Stromal cell of bone marrow (primary cell): ENCODE data around the gene TRAFD1.

Source experiments
- DNase-seq: peaks from one replicate; pipeline ENCODE4 v3.0.0-alpha.2; 2012; ENCODE audit warnings: low read depth

Gene TRAFD1

GRCh38 chr12:112178796-112179195 is 53.4 kb downstream of the TRAFD1 start:
- no peak for DNase-seq

DNA sequence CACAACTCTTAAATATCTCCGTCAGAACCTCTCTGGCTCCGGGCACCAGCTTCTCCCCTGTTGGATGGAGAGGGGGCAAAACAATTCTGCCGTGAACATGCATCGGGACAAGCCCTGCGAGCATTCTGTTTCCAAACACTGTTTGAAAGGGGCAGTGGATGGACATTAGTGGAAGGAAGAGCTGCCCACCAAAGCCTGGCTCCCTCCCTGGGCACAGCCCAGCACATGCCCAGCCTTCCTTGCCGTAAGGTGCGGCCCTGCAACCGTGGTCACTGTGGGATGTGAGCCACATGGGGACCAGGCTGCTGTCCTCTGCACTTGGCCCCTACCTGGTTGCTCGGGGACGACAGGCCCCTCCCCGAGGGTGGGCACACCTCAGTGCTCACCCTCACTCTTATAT is 54.0 kb downstream of the TRAFD1 start:
- DNase-seq, result no peak

DNA sequence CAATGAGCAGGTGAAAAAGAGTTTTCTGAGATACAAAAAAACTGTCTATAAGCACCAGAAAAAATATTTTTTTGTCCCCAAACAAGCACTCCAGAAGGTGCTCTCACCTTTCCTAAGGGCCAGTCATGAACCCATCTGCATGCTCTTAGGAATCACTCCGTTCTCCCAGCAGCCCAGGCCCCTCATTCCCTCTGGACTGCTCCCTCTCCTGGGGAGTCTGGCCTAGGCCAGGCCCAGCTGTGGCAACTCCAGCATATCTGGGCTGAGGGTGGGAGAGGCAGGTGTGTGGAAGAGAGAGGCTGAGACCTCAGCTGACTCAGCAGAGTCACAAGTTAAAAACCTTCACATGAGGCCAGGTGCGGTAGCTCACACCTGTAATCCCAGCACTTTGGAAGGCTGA is 54.6 kb downstream of the TRAFD1 start:
- no peak for DNase-seq

GRCh38 chr12:112180422-112180821 is 55.1 kb downstream of the TRAFD1 start:
- DNase-seq, result no peak

- no peak for DNase-seq
Measured at GRCh38 chr12:112182499-112182898, 57.1 kb downstream of the TRAFD1 start.

GRCh38 chr12:112183141-112184021 is 58.0 kb downstream of the TRAFD1 start:
- peak; percentile 3 for DNase-seq

GRCh38 chr12:112184056-112184887 is 58.9 kb downstream of the TRAFD1 start:
- DNase-seq, result no peak

- no peak for DNase-seq
Measured at GRCh38 chr12:112185093-112185923, 59.9 kb downstream of the TRAFD1 start.

DNA sequence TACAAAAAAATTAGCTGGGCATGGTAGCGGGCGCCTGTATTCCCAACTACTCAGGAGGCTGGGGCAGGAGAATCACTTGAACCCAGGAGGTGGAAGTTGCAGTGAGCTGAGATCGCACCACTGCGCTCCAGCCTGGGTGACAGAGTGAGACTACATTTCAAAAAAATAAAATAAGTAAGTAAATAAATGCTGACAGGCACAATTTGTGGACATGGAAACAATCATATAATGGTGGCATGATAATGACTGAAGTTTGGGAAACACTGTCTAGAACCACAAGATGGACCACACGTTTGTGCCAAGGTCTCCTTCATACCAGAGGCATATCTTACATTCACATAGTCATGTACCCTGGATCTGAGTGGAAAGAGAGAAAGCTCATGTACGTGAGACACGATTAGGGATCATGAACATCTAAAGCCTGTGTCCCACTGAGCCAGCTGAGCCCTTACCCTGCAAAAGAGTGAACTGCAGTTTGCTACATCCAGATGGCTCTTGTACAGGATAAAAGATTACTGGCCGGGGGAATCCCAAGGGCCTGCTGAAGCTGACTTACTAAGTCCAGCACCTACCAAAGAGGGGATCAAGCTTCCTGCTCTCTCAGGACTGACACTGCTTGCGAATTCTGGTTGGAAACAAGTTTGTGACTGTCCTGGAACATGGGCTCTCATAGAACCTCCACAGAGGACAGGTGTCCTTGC is 62.9 kb downstream of the TRAFD1 start:
- DNase-seq, result no peak

DNA sequence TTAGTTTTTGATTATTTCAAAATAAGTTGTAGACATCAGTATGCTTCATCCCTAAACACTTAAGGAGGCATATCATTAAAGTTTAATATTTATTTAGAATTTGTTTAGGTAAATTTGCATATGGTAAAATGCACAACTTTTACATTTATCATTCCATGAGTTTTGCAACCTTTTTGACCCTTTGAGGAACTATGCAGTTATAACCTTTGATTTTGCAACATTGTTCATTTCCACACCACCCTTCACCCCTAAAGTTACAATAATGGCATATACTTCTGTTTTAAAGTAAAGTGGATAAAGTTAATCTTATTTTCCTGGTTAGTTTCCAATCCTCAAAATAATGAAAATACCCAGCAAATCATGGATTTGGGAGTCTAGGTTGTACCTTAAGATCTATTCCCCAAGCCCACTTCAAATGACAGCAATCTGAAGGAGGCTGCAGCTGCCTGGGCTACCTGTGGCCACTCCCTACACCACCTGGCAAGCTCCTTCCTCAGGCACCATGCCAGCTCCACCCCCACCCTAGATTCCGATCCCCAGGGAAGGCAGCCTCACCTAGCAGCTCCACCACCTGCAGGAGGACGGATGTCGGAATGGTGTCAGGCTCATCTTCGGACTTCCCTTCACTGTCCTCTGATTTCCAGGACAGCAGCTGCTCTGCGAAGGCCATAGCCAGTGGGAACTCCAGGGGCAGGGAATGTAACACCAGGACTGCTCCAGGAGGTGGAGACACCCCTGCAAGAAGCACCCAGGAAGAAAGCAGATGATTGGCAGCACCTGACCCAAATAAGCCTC is 65.1 kb downstream of the TRAFD1 start:
- no peak for DNase-seq

DNA sequence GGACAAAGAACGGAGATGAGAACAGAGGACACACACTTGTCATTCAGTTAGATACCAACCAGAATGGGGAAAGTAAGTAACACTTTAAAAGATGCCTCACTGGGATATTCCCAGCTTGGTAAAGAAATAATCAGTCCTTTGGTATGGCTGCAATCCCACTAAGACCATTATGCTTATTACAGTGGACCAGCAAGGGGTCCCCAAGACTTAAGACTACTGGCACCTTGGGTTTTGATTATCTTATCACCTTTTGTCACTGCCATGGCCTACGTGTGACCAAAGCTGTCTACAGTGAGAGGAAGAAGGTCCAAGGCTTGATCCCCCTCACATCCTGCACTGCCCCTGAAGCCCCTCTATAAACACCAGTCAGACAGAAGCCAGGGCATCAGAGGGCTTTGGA is 65.8 kb downstream of the TRAFD1 start:
- no peak for DNase-seq

- peak; percentile 7 for DNase-seq
Measured at GRCh38 chr12:112191840-112192321, 66.5 kb downstream of the TRAFD1 start.

- DNase-seq, result no peak
Measured at GRCh38 chr12:112192475-112192874, 67.1 kb downstream of the TRAFD1 start.

DNA sequence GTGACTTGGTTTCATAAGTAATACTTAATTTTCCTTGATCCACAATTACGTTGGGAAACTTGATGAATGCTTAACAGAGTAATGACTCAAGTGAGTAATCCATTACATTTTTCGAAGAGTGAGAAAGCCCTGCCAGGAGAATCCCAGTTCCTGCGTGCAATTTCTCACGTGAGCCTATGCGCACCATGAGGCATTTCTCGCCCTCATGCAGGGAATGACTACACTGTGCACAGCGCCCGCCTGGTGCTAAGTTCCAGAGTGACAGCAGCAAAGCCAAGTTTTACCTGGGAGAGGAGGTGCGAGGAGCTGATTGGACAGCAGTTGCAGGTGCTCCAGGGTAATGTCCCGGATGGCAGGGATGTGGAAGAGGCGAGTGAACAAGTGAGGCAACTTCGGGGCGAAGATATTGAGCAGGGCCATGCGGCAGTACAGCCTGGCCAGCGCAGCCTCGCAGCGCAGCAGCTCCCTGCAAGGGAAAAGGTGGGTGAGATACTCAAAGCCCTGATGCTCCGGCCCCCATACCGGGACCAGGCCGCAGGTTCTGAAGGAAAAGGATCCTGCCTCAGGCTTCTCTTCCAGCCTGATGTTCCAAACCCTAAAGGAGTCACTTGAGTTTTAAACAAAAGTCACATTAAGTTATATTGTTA is 69.4 kb downstream of the TRAFD1 start:
- no peak for DNase-seq

DNA sequence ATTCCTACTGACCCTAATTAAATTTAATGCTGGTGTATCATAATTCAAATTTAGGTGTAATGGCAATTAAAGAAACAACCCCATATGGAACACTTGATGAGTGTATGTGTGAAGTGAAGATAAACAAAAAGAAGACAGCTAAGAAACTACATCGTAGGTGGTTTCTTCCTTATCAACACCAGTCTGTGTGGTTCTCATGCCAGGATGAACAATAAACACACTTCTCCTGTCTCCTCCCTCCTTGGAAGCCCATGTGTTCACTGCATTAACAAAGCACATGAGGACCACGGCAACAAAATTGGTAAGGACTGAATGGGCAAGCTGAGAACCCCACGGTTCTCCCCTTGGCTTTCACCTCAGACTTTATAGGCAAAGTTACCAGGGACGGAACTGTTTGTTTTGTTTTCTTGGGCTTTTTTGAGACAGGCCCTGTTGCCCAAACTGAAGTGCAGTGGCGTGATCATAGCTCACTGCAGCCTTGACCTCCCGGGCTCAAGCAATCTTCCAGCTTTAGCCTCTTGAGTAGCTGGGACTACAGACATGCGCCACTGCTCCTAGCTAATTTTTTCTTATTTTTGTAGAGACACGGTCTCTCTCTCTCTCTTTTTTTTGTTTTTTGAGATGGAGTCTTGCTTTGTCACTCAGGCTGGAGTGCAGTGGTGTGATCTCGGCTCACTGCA is 71.0 kb downstream of the TRAFD1 start:
- DNase-seq, result no peak

DNA sequence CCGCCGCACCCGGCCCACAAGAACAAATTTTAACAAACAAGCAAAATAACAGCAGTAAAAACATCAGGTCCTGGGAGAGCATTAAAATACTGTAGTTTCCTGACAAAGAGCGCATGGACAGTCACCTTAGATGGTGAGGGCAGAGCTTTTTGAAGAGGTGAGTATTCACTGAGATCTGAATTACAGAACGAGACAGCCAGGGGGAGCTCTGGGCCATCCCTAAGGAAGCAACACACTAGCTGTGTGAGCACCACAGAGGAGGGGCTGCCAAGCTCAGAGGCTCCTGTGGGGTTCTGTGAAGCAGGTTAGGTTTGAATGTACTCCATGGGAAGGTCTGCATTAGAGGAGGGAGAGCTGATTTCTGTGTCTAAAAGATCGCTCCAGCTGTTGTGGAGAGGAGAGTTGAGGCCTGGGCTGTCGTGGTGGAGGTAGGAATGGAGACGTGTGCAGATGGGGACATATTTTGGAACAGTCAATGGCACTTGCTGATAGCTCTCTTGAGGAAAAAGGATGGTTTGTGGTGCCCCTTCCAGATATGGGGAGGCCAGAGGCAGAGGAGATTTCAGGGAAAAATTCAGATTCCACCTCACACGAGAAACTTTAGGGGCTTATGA is 72.9 kb downstream of the TRAFD1 start:
- peak; percentile 15 for DNase-seq

DNA sequence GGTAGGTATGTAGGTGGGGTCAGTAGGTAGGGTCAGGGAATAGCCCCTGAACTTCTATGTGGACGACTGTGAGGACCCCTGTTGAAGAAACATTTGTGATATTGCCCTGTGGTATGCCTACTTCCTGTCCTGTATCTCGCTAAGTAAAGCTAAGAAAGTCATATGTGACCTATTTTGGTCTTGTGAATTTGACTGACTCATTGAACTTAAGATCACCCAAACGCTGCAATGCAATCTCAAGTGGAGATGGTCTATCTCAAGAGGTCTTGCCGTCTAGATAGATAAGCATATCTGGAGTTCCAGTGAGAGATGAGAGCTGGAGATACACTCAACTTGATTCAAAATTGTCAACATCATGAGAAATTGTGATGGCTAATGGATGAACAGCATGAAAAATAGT is 73.8 kb downstream of the TRAFD1 start:
- DNase-seq, result no peak
